HepG2 (cell line): ENCODE data around the gene TBX6. TPM values are rescaled to one million over a fixed set of nuclear protein-coding genes. Genes with fewer than 3 reads are reported as not detected.
A peak's percentile ranks its signal among the peaks of the same experiment; 100 is the strongest.

Experiments used
- HNF1A ChIP-seq, 2 experiments: sonication (generic) in 1 of 2; formaldehyde crosslinking in 1 of 2; IDR thresholded peaks; 2 replicates each; pipeline versions ENCODE4 v1.4.0 to v1.6.1; 2016 to 2020; ENCODE audit warnings: borderline replicate concordance in 1 of 2, low read depth in 1 of 2, mild to moderate bottlenecking in 1 of 2, missing genetic modification reagents in 1 of 2
- HNF1B ChIP-seq: sonication (generic); formaldehyde crosslinking; IDR thresholded peaks from 2 replicates; pipeline ENCODE4 v1.5.1; 2020; ENCODE audit warnings: mild to moderate bottlenecking, moderate library complexity, missing genetic modification reagents
- IKZF4 ChIP-seq: sonication (generic); formaldehyde crosslinking; IDR thresholded peaks from 2 replicates; pipeline ENCODE4 v1.5.1; 2020; ENCODE audit warnings: borderline replicate concordance, mild to moderate bottlenecking, low read depth, missing genetic modification reagents; ENCODE audit errors: not compliant biosample characterization
- LRRFIP1 ChIP-seq: sonication (generic); formaldehyde crosslinking; conservative IDR thresholded peaks from 2 replicates; pipeline ENCODE4 v1.4.0; 2020; ENCODE audit warnings: missing genetic modification reagents
- MBNL3 ChIP-seq: fragments of 250-450 bp; sonication (Bioruptor Pico); conservative IDR thresholded peaks from 2 replicates; pipeline ENCODE4 v1.8.0; 2022; ENCODE audit warnings: mild to moderate bottlenecking, inconsistent platforms
- SRSF1 ChIP-seq: fragments of 200-400 bp; formaldehyde crosslinking; optimal IDR thresholded peaks from 2 replicates; pipeline ENCODE3; 2017; ENCODE audit warnings: mild to moderate bottlenecking, low read depth, low read length, moderate library complexity
- THRA ChIP-seq: sonication (generic); formaldehyde crosslinking; IDR thresholded peaks from 2 replicates; pipeline ENCODE4 v1.4.0; 2020; ENCODE audit warnings: missing genetic modification reagents, borderline replicate concordance
- ZFAT ChIP-seq: sonication (generic); formaldehyde crosslinking; conservative IDR thresholded peaks from 2 replicates; pipeline ENCODE4 v1.8.1; 2023; ENCODE audit warnings: missing genetic modification reagents, inconsistent platforms
- ZKSCAN5 ChIP-seq: sonication (generic); formaldehyde crosslinking; IDR thresholded peaks from 2 replicates; pipeline ENCODE4 v1.5.1; 2020; ENCODE audit warnings: mild to moderate bottlenecking, missing genetic modification reagents
- ZMAT3 ChIP-seq: sonication (generic); formaldehyde crosslinking; conservative IDR thresholded peaks from 2 replicates; pipeline ENCODE4 v1.7.0; 2021; ENCODE audit warnings: missing genetic modification reagents
- ZNF263 ChIP-seq: sonication (generic); formaldehyde crosslinking; IDR thresholded peaks from 2 replicates; pipeline ENCODE4 v1.4.0; 2020; ENCODE audit warnings: missing genetic modification reagents
- ZNF510 ChIP-seq: sonication (generic); formaldehyde crosslinking; IDR thresholded peaks from 2 replicates; pipeline ENCODE4 v1.4.0; 2020; ENCODE audit warnings: low read depth, mild to moderate bottlenecking, missing genetic modification reagents
- ZNF530 ChIP-seq: sonication (generic); formaldehyde crosslinking; IDR thresholded peaks from 2 replicates; pipeline ENCODE4 v1.5.0; 2020; ENCODE audit warnings: low read depth, mild to moderate bottlenecking, missing genetic modification reagents
- ZNF557 ChIP-seq: sonication (generic); formaldehyde crosslinking; IDR thresholded peaks from 2 replicates; pipeline ENCODE4 v1.4.0; 2020; ENCODE audit warnings: missing genetic modification reagents
- ZNF629 ChIP-seq: sonication (generic); formaldehyde crosslinking; conservative IDR thresholded peaks from 2 replicates; pipeline ENCODE4 v1.5.0; 2020; ENCODE audit warnings: missing genetic modification reagents
- ZNF749 ChIP-seq: sonication (generic); formaldehyde crosslinking; IDR thresholded peaks from 2 replicates; pipeline ENCODE4 v1.8.0; 2022; ENCODE audit warnings: mild to moderate bottlenecking, missing genetic modification reagents, moderate library complexity, borderline replicate concordance
- polyA plus RNA-seq, 8 experiments: library from polyadenylated mRNA; depleted of rRNA in 3 of 8; stranded (reverse) in 7 of 8; unstranded in 1 of 8; fragments of >200 nt; fragmentation: Illumina TruSeq in 4 of 8; extraction: Trizol in 4 of 8; gene quantifications; 2 replicates each; pipeline versions ENCODE4 v1.2.1 to v1.2.3, GENCODE V29; 2011 to 2016; ENCODE audit warnings: low read depth in 4 of 8, missing spikeins in 1 of 8, mixed read lengths in 1 of 8; ENCODE audit not compliant: insufficient read depth in 1 of 8
- total RNA-seq, 5 experiments: library from RNA; depleted of rRNA; stranded (reverse); fragments of >200 nt; fragmentation: Illumina TruSeq; extraction: Trizol; gene quantifications; 2 replicates each; pipeline ENCODE4 v1.2.3, GENCODE V29; 2016; ENCODE audit warnings: low read depth in 1 of 5

Gene TBX6
- total and polyA plus RNA-seq, 2 of the 13 experiments (the other 11 are each of a cell fraction or from before 2014, with no cell fraction given), result 0.24 to 0.42 TPM

GRCh38 chr16:30113031-30113710 is 21.4 kb upstream of the TBX6 start, which contains the start of gene GDPD3 (continued):
- no peak for TF ChIP-seq HNF1A (IDR thresholded peaks at IDR 0.05; ENCODE audit: low read depth)
- TF ChIP-seq HNF1A (CRISPR knock-in tag; IDR thresholded peaks at IDR 0.05; ENCODE audit: borderline replicate concordance), result no peak
- TF ChIP-seq THRA (CRISPR knock-in tag), result no peak
- TF ChIP-seq SRSF1, result no peak
- TF ChIP-seq ZNF749 (CRISPR knock-in tag), result no peak
- TF ChIP-seq ZMAT3 (CRISPR knock-in tag), result peak; percentile 44; the same call in 1 of the 2 replicates
- TF ChIP-seq ZNF510 (CRISPR knock-in tag), result no peak
- TF ChIP-seq ZNF530, result no peak
- no peak for TF ChIP-seq IKZF4 (CRISPR knock-in tag)
- no peak for TF ChIP-seq ZNF263 (CRISPR knock-in tag)
- TF ChIP-seq ZNF557 (CRISPR knock-in tag), result no peak
- no peak for TF ChIP-seq MBNL3 (CRISPR knock-in tag)
- TF ChIP-seq LRRFIP1 (CRISPR knock-in tag), result no peak
- TF ChIP-seq HNF1B (CRISPR knock-in tag), result 0 out of 2 replicates have a peak, but pooled peaks have one; percentile 38
- no peak for TF ChIP-seq ZFAT
- TF ChIP-seq ZNF629, result 0 out of 2 replicates have a peak, but pooled peaks have one; percentile 4
- no peak for TF ChIP-seq ZKSCAN5
